Uterus (tissue), 2 donors: ENCODE data around the gene PWP1.

Experiments used
- POLR2A ChIP-seq, 2 donors: fragments of 450-650 bp; IDR thresholded peaks; one replicate each; pipeline ENCODE4 v1.6.1; 2016; ENCODE audit warnings: antibody characterized with exemption in 2 of 2, mild to moderate bottlenecking in 1 of 2, moderate library complexity in 1 of 2
- TF ChIP-seq, protein P1 (sequence below), 4 experiments: fragments of 200-600 bp in 2 of 4; fragments of 450-650 bp in 2 of 4; sonication (generic) in 2 of 4; IDR thresholded peaks; one replicate each; pipeline ENCODE4 v1.5.1; 2016 to 2019; ENCODE audit warnings: antibody characterized with exemption in 4 of 4, mild to moderate bottlenecking in 2 of 4, moderate library complexity in 1 of 4

DNA sequence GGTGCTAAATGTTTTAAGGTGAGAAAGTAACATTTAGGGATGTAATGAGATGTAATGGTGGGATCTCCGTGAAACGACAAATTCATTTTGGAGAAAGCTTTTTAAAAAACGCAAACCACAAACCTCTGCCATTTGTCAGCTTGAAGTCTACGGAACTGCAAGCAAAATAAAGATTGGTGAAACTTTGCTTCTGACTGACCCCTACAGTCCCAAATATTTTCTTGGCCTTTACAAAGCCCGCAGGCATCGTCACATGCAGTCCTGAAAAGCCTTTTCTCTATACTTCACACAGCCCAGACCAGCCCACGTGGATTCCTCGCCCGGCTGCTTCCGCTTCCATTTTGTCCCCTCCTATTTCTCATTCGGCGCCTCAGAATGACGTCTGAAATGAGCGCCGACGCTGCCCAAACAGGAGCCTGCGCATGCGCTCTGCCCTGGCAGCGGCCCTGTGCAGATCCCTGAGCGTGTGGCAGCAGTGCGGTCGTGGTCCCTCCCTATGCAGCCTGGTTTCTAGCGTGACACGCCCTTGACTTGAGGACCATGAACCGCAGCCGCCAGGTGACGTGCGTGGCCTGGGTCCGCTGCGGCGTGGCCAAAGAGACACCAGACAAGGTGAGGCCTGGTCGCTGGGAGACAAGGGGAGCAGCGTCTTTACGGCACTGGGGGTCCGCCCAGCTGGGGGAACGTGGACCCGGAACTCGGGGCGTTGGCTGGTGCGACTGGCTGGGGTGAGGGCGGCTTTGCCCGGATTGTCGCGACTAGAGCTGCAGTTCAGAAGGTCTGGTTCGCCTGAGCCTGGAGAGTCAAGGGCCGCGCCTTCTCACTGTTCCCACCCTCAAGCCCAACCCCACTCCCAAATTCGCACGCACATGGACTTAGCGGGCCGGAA is at the start of gene PWP1:
- TF ChIP-seq, protein P1, sequence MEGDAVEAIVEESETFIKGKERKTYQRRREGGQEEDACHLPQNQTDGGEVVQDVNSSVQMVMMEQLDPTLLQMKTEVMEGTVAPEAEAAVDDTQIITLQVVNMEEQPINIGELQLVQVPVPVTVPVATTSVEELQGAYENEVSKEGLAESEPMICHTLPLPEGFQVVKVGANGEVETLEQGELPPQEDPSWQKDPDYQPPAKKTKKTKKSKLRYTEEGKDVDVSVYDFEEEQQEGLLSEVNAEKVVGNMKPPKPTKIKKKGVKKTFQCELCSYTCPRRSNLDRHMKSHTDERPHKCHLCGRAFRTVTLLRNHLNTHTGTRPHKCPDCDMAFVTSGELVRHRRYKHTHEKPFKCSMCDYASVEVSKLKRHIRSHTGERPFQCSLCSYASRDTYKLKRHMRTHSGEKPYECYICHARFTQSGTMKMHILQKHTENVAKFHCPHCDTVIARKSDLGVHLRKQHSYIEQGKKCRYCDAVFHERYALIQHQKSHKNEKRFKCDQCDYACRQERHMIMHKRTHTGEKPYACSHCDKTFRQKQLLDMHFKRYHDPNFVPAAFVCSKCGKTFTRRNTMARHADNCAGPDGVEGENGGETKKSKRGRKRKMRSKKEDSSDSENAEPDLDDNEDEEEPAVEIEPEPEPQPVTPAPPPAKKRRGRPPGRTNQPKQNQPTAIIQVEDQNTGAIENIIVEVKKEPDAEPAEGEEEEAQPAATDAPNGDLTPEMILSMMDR (IDR thresholded peaks at IDR 0.05) = peak in 2 of 4 experiments; percentile 9 to 30
- TF ChIP-seq POLR2A (IDR thresholded peaks at IDR 0.05) = peak; percentile 57 to 60
